Measurements from ENCODE around the gene SPC25. TPM values are rescaled to one million over a fixed set of nuclear protein-coding genes. Genes with fewer than 3 reads are reported as not detected.

SPC25 gene
- total and polyA plus RNA-seq, 10 of the 15 experiments (the other 5 are each of a cell fraction or from before 2014, with no cell fraction given), result 18.7 to 61.5 (median 32.0) TPM

DNA sequence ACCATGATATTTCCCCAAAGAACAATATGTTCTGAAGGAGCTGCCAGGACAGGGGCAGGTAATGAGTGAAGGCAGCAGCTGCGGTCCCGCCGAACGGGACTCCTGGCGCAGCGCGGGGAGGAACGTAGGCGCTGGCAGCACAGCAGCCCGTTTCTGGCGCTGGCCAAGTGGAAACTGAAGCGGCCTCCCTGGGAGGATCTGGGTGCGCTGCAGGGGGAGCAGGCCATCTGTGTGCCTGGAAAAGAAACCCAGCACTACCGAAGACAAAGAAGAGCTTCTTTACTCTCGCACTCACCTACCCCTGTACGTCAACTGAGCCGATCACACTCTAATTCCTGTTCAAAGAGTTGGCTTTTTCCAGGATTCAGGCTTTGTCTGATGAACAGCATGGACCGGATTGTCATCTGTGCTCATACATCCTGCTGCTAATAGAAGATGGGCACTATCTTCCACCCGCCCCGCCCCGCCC is 22.7 kb upstream of the SPC25 start (continued):
- TF ChIP-seq RAD51 (IDR thresholded peaks at IDR 0.05), result no peak
- TF ChIP-seq, protein P1, sequence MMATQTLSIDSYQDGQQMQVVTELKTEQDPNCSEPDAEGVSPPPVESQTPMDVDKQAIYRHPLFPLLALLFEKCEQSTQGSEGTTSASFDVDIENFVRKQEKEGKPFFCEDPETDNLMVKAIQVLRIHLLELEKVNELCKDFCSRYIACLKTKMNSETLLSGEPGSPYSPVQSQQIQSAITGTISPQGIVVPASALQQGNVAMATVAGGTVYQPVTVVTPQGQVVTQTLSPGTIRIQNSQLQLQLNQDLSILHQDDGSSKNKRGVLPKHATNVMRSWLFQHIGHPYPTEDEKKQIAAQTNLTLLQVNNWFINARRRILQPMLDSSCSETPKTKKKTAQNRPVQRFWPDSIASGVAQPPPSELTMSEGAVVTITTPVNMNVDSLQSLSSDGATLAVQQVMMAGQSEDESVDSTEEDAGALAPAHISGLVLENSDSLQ (IDR thresholded peaks at IDR 0.05), result no peak
- no peak for TF ChIP-seq IRF4 (IDR thresholded peaks at IDR 0.05; ENCODE audit: low read depth, low read length)
- TF ChIP-seq, protein P2, sequence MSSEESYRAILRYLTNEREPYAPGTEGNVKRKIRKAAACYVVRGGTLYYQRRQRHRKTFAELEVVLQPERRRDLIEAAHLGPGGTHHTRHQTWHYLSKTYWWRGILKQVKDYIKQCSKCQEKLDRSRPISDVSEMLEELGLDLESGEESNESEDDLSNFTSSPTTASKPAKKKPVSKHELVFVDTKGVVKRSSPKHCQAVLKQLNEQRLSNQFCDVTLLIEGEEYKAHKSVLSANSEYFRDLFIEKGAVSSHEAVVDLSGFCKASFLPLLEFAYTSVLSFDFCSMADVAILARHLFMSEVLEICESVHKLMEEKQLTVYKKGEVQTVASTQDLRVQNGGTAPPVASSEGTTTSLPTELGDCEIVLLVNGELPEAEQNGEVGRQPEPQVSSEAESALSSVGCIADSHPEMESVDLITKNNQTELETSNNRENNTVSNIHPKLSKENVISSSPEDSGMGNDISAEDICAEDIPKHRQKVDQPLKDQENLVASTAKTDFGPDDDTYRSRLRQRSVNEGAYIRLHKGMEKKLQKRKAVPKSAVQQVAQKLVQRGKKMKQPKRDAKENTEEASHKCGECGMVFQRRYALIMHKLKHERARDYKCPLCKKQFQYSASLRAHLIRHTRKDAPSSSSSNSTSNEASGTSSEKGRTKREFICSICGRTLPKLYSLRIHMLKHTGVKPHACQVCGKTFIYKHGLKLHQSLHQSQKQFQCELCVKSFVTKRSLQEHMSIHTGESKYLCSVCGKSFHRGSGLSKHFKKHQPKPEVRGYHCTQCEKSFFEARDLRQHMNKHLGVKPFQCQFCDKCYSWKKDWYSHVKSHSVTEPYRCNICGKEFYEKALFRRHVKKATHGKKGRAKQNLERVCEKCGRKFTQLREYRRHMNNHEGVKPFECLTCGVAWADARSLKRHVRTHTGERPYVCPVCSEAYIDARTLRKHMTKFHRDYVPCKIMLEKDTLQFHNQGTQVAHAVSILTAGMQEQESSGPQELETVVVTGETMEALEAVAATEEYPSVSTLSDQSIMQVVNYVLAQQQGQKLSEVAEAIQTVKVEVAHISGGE (CRISPR knock-in tag; IDR thresholded peaks at IDR 0.05), result no peak
- no peak for TF ChIP-seq USF1 (IDR thresholded peaks at IDR 0.05; ENCODE audit: borderline replicate concordance, extremely low read length, insufficient read depth, low read depth, low read length)
- no peak for TF ChIP-seq LARP7 (IDR thresholded peaks at IDR 0.05)
- no peak for TF ChIP-seq SP1 (IDR thresholded peaks at IDR 0.05; ENCODE audit: low read depth, low read length)
- TF ChIP-seq MTA3 (IDR thresholded peaks at IDR 0.05; ENCODE audit: borderline replicate concordance, low read length), result no peak
- TF ChIP-seq, protein P3, sequence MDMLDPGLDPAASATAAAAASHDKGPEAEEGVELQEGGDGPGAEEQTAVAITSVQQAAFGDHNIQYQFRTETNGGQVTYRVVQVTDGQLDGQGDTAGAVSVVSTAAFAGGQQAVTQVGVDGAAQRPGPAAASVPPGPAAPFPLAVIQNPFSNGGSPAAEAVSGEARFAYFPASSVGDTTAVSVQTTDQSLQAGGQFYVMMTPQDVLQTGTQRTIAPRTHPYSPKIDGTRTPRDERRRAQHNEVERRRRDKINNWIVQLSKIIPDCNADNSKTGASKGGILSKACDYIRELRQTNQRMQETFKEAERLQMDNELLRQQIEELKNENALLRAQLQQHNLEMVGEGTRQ (IDR thresholded peaks at IDR 0.05; ENCODE audit: borderline replicate concordance, low read depth, low read length), result no peak
